GM21447 (cell line): ENCODE results near the gene STEAP3.
A peak's percentile ranks its signal among the peaks of the same experiment; 100 is the strongest.

Experiments used
- ATAC-seq: cut with Tn5 transposase; IDR thresholded peaks from one replicate; pipeline ENCODE4 v1.9.1; 2021; ENCODE audit not compliant: unreplicated experiment

Gene STEAP3

DNA sequence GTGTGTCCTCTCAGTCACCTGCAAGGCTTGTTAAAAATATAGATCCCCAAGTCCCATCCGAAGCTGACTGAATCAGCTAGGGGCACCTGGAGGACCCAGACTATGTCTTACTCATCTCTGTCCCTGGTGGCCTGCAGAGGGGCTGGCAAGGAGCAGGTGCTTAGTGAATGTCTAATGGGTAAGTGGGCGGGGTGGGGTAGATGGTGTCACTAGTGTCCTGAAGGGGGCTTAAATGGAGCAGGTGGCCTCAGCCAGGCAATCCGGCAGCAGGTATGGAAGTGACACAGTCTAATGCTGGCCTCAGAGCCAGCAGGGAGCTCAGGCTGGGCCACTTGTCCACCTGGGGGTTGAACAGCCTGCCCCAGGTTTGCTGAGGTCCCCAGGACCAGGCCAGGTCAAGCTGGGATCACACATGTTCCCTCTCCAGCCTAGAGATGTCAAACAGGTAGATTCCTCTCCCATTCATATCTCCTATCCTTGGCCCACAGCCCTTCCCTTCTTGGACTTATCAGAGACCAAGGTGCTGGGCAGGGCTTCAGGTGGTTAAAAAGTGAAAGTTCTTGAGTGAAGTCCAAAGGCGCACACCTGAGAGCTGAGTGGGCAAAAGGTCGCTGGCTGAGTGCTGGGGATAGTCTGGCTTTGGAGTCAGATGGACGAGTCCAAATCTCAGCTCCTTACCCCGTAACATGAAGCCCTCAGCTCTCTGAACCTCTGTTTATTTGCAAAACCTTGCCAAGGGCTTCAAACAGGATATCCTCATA, 1.7 kb downstream of the STEAP3 start:
- ATAC-seq = no peak

GRCh38 chr2:119225926-119226325, 2.3 kb downstream of the STEAP3 start:
- ATAC-seq = no peak

GRCh38 chr2:119227346-119227745, 3.7 kb downstream of the STEAP3 start:
- no peak for ATAC-seq

- ATAC-seq = no peak
Observed at GRCh38 chr2:119228136-119228535, 4.5 kb downstream of the STEAP3 start.

- ATAC-seq = no peak
Observed at GRCh38 chr2:119228964-119229363, 5.3 kb downstream of the STEAP3 start.

- no peak for ATAC-seq
Observed at GRCh38 chr2:119229716-119230115, 6.1 kb downstream of the STEAP3 start.

DNA sequence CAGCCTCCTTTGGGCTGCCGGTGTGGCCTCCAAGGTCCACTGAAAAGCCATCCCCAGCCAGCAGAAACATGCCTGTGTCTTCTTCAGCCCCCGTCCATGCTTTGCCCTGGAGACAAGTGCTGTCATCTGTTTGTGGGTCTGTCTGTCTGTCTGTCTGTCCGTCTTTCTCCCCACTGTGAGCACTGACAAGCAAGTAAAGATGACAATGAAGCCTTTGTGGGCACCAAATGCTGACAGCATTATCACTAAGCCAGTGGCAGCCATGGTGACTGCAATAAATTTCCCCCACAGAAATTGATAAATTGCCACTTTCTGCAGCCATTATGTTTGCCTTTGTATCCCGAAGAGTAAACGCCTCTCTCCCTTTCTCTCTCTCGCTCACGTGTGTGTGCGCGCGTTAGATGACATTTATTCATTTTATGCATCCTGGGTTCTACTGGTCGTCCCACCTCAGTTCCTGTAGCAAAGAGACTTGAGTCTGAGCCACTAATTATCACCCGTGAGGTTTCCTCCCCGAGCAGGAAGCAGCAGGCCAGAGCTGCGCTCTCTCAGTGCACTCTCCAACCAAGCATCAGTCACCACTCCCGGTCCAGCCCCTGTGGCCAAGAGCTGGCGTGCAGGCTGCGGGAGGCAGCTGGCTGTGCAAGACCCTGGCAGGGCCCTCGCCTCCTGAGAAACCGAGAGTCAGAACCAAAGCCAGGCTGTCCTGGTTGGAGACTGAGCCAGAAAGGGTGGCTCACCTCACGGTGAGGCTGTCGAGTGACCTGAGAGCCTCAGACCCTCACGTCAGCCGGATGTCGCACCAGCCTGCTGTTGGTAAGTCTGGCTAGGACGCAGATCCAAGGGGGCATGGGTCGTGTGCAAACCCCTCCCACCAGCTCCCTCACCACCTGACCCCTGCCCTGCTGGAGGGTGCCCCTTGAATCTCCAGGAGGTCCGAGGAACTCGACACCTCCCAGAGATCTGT, 6.9 kb downstream of the STEAP3 start:
- ATAC-seq = no peak

GRCh38 chr2:119231975-119232665, 8.5 kb downstream of the STEAP3 start:
- peak; percentile 55 for ATAC-seq

- peak; percentile 41 for ATAC-seq
Observed at GRCh38 chr2:119232666-119232993, 9.0 kb downstream of the STEAP3 start.

GRCh38 chr2:119233326-119234020, 9.8 kb downstream of the STEAP3 start:
- peak; percentile 38 for ATAC-seq

- ATAC-seq = no peak
Observed at GRCh38 chr2:119234021-119235019, 10.7 kb downstream of the STEAP3 start.

- no peak for ATAC-seq
Observed at GRCh38 chr2:119236796-119237195, 13.2 kb downstream of the STEAP3 start.

DNA sequence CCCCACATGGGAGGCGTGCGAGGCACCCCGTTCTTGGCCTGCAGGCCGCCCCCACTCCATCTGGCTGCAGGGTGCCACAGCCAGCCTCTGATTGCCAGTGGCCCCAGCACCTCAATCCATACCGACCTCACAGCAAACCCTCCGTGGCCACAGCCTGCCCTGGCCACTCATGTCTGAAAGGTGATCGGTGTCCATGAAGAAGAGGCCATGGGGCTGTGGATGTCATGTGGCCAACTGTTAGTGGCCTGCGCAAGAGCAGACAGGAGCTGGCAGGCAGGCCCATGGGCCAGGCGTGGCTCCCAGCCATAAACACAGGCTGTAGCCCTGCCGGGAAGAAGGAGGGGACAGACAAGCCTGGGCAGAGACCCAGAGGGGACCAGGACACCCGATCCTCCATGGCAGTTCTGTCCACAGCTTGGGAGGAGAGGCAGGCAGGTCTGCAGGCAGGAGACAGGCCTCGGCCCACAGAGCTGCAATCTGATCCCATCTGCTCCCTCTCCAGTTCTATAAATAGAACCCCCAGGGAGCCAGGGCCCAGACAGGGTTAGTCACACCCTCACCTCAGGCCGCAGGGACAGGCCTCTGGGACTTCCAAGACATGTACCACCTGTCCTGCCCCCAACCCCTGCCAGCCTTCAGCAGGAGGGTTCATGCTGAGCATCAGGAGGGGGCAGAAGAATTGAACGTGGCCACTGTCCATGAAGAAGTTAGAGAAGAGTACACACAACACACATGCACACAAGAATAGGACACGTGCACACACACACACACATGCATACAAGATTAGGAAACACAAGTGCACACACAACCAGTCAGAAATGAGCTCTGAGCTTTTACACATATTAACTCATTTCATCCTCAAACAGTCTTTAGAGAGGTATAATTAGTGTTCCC, 16.9 kb downstream of the STEAP3 start:
- no peak for ATAC-seq

- no peak for ATAC-seq
Observed at GRCh38 chr2:119241205-119241532, 17.5 kb downstream of the STEAP3 start.

- ATAC-seq = no peak
Observed at GRCh38 chr2:119242276-119243119, 18.9 kb downstream of the STEAP3 start.

DNA sequence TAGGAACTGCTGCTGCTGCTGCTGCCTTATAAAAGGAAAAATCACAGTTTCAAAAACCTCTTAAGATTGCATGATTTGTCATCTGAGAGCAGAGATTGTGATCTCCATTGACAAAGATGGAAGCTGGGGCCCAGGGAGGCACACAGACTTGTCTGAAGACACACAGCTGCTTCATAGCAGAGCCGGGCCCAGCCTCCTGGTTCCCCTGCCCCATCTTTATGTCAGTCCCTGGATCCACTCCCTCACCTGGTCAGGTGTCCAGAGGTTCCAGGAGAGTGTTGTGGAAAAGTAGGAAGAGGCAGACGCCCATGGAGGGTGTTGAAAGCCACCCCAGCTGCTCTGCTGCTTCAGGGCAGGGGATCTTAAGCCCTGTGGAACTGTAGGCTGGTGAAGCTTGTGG, 20.0 kb downstream of the STEAP3 start:
- ATAC-seq = no peak

- ATAC-seq = no peak
Observed at GRCh38 chr2:119245076-119245840, 21.6 kb downstream of the STEAP3 start.
